B cell (primary cell): ENCODE data around the gene TMED10.

Source experiments
- EZH2 ChIP-seq: IDR thresholded peaks from 2 replicates; pipeline ENCODE4 v1.6.1; 2012; ENCODE audit warnings: borderline replicate concordance, low read depth, mild to moderate bottlenecking, moderate library complexity, low read length; ENCODE audit not compliant: insufficient read depth, poor library complexity, severe bottlenecking
- TF ChIP-seq, protein P1 (sequence below): fragments of 200-600 bp; IDR thresholded peaks from one replicate; pipeline ENCODE4 v1.8.0; 2022; ENCODE audit warnings: antibody characterized with exemption, mild to moderate bottlenecking

DNA sequence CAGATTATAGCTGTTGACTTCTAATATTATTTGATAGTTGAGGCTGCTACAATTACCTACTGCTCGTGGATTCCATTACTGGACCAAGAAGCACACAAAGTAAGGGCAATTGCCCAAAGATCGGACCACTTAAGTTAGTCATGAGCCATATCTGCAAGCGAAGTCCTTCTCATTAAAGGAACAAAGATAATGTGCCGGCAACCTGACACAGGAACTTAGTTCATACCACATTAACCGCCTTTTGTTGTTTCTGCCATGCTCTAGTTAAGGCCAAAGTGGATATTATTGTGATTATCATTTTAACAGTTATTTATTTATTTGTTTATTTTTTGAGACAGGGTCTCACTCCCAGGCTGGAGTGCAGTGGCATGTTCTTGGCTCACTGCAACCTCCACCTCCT lies 38.1 kb upstream of the TMED10 start:
- TF ChIP-seq, protein P1, sequence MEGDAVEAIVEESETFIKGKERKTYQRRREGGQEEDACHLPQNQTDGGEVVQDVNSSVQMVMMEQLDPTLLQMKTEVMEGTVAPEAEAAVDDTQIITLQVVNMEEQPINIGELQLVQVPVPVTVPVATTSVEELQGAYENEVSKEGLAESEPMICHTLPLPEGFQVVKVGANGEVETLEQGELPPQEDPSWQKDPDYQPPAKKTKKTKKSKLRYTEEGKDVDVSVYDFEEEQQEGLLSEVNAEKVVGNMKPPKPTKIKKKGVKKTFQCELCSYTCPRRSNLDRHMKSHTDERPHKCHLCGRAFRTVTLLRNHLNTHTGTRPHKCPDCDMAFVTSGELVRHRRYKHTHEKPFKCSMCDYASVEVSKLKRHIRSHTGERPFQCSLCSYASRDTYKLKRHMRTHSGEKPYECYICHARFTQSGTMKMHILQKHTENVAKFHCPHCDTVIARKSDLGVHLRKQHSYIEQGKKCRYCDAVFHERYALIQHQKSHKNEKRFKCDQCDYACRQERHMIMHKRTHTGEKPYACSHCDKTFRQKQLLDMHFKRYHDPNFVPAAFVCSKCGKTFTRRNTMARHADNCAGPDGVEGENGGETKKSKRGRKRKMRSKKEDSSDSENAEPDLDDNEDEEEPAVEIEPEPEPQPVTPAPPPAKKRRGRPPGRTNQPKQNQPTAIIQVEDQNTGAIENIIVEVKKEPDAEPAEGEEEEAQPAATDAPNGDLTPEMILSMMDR, result no peak
- no peak for TF ChIP-seq EZH2
